K562 (cell line): ENCODE data around the gene PRPS2. TPM values are rescaled to one million over a fixed set of nuclear protein-coding genes. Genes with fewer than 3 reads are reported as not detected.

Experiments used
- BRD9 ChIP-seq: fragments of 450-650 bp; IDR thresholded peaks from 2 replicates; pipeline ENCODE4 v1.6.1; 2018; ENCODE audit warnings: low read depth; ENCODE audit not compliant: partially characterized antibody
- CBX1 ChIP-seq: sonication (generic); IDR thresholded peaks from 2 replicates; pipeline ENCODE4 v1.6.1; 2016; ENCODE audit warnings: antibody characterized with exemption, low read depth, mild to moderate bottlenecking
- CBX2 ChIP-seq: fragments of 200-600 bp; sonication (generic); IDR thresholded peaks from one replicate; pipeline ENCODE4 v1.6.1; 2012; ENCODE audit warnings: mild to moderate bottlenecking, low read length, inconsistent platforms; ENCODE audit not compliant: insufficient read depth, poor library complexity, severe bottlenecking
- CEBPB ChIP-seq: fragments of 450-650 bp; IDR thresholded peaks from 2 replicates; pipeline ENCODE4 v1.6.1; 2016; ENCODE audit warnings: missing genetic modification characterization, missing compliant biosample characterization
- HDAC1 ChIP-seq, 2 experiments: fragments of 450-650 bp; IDR thresholded peaks; 2 replicates each; pipeline ENCODE4 v1.6.1; 2016 to 2017; ENCODE audit warnings: inconsistent platforms in 1 of 2, mild to moderate bottlenecking in 1 of 2, moderate library complexity in 1 of 2
- MAFK ChIP-seq: IDR thresholded peaks from 2 replicates; pipeline ENCODE4 v1.6.1; 2011; ENCODE audit warnings: low read length, improper control_type of control experiment
- MBD2 ChIP-seq: sonication (generic); IDR thresholded peaks from 2 replicates; pipeline ENCODE4 v1.6.1; 2016; ENCODE audit warnings: low read depth, borderline replicate concordance
- PCBP1 ChIP-seq: fragments of 200-400 bp; formaldehyde crosslinking; IDR thresholded peaks from 2 replicates; pipeline ENCODE4 v1.6.1; 2018; ENCODE audit warnings: mild to moderate bottlenecking, low read depth, low read length; ENCODE audit not compliant: poor library complexity, severe bottlenecking
- PHTF2 ChIP-seq: fragments of 250-450 bp; sonication (Bioruptor Pico); IDR thresholded peaks from 2 replicates; pipeline ENCODE4 v1.5.0; 2021; ENCODE audit warnings: mild to moderate bottlenecking
- RAD21 ChIP-seq, 2 experiments: fragments of 250-450 bp in 1 of 2; fragments of 450-650 bp in 1 of 2; sonication (Bioruptor Pico) in 1 of 2; formaldehyde crosslinking in 1 of 2; IDR thresholded peaks in 1 of 2; conservative IDR thresholded peaks in 1 of 2; 2 replicates each; pipeline versions ENCODE4 v1.4.0 to v1.8.0; 2020 to 2022; ENCODE audit warnings: mild to moderate bottlenecking in 2 of 2, moderate library complexity in 1 of 2
- RB1 ChIP-seq: fragments of 450-650 bp; IDR thresholded peaks from 2 replicates; pipeline ENCODE4 v1.6.1; 2017; ENCODE audit warnings: low read depth, mild to moderate bottlenecking
- SAFB ChIP-seq: fragments of 200-400 bp; formaldehyde crosslinking; IDR thresholded peaks from 2 replicates; pipeline ENCODE4 v1.6.1; 2017; ENCODE audit warnings: low read depth, low read length, borderline replicate concordance
- SMC3 ChIP-seq: conservative IDR thresholded peaks from 2 replicates; pipeline ENCODE4 v1.6.1; 2011; ENCODE audit warnings: low read depth, low read length, improper control_type of control experiment; ENCODE audit not compliant: insufficient read depth
- TCF3 ChIP-seq: sonication (generic); formaldehyde crosslinking; IDR thresholded peaks from 2 replicates; pipeline ENCODE4 v1.4.0; 2020; ENCODE audit warnings: mild to moderate bottlenecking, missing genetic modification reagents
- ZFP36 ChIP-seq: fragments of 150-350 bp; IDR thresholded peaks from 2 replicates; pipeline ENCODE4 v1.6.1; 2018; ENCODE audit warnings: low read length, low read depth; ENCODE audit not compliant: partially characterized antibody
- ZFX ChIP-seq: sonication (generic); formaldehyde crosslinking; IDR thresholded peaks from 2 replicates; pipeline ENCODE4 v1.8.0; 2022; ENCODE audit warnings: mild to moderate bottlenecking, missing genetic modification reagents, moderate library complexity
- ZKSCAN8 ChIP-seq: fragments of 200-800 bp; sonication (Bioruptor generic); IDR thresholded peaks from 2 replicates; pipeline ENCODE4 v1.6.1; 2016; ENCODE audit warnings: missing genetic modification characterization, missing compliant biosample characterization
- polyA plus RNA-seq, 8 experiments: library from polyadenylated mRNA; depleted of rRNA in 4 of 8; stranded (reverse) in 5 of 8; unstranded in 3 of 8; fragments of >200 nt; fragmentation: Nextera tagmentation in 2 of 8; fragmentation: Illumina TruSeq in 1 of 8; extraction: Ambion mirVana in 2 of 8; extraction: Trizol in 1 of 8; gene quantifications; 2 replicates each; pipeline versions ENCODE4 v1.2.1 to v1.2.3, GENCODE V29; 2011 to 2014; ENCODE audit warnings: inconsistent platforms in 1 of 8, missing spikeins in 1 of 8
- total RNA-seq, 7 experiments: library from RNA; depleted of rRNA in 6 of 7; stranded (reverse); fragments of >200 nt in 6 of 7; fragmentation: Illumina TruSeq in 2 of 7; extraction: Trizol in 2 of 7; gene quantifications; 2 replicates each; pipeline versions ENCODE4 v1.2.1 to v1.2.3, GENCODE V29; 2011 to 2021; ENCODE audit warnings: low replicate concordance in 1 of 7
- TF ChIP-seq, protein P1 (sequence below), 2 experiments: fragments of 450-650 bp; IDR thresholded peaks; 2 replicates each; pipeline ENCODE4 v1.6.1; 2018; ENCODE audit warnings: mild to moderate bottlenecking in 2 of 2, low read depth in 1 of 2; ENCODE audit not compliant: partially characterized antibody in 2 of 2
- TF ChIP-seq, protein P2 (sequence below): IDR thresholded peaks from 2 replicates; pipeline ENCODE4 v1.6.1; 2011; ENCODE audit warnings: borderline replicate concordance, low read depth, mild to moderate bottlenecking, moderate library complexity, low read length; ENCODE audit not compliant: insufficient read depth, poor library complexity, severe bottlenecking
- TF ChIP-seq, protein P3 (sequence below), 2 experiments: fragments of 450-650 bp; IDR thresholded peaks; 2 replicates each; pipeline ENCODE4 v1.6.1; 2016

The PRPS2 gene
- total and polyA plus RNA-seq, 9 of the 15 experiments (the other 6 are each of a cell fraction or from before 2014, with no cell fraction given): 50.3 to 85.0 (median 62.1) TPM

DNA sequence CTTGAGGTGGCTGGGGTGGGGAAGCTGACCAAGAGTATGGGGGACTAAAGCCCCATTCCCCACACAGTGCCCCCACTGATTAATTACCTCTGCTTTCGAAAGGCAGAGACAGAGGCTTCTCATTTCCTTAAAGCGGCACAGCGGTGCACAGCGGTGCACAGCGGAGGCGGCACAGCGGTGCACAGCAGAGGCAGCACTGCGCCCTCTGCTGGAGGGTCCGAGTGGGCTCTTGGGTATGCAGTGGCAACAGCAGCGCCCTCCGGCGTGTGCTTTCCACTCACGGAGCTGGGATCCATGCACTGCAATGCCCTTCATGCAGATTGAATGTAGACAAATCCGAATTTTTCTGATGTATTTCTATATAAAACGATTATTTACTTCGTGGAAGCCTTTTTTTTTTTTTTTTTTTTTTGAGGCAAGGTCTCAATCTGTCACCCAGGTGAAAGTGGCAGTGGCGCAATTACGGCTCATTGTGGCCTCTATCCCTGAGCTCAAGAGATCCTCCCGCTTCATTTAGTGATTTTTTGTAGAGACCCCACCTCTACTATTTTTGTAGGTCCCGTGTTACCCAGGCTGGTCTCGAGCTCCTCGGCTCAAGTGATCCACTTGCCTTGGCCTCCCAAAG is 19.7 kb upstream of the PRPS2 start (continued):
- TF ChIP-seq PCBP1 (no peak), CBX1 (peak; percentile 26; the same call in 1 of the 2 replicates), BRD9 (peak; percentile 100), SAFB (peak; percentile 47; the same call in 1 of the 2 replicates), CBX2 (no peak), RAD21 (CRISPR knock-in tag; conservative IDR thresholded peaks at IDR 0.05 in 1 of 2, IDR thresholded peaks at IDR 0.05 in 1 of 2) (peak; percentile 38 to 63), MBD2 (no peak), MAFK (no peak), ZKSCAN8 (CRISPR knock-in tag) (peak; percentile 64; the same call in 1 of the 2 replicates), CEBPB (tag) (no peak), PHTF2 (CRISPR knock-in tag) (no peak), RB1 (peak; percentile 33; the same call in 1 of the 2 replicates), TCF3 (no peak), ZFX (no peak), SMC3 (peak; percentile 56), ZFP36 (peak; percentile 88), HDAC1 (IDR thresholded peaks at IDR 0.05) (no peak)
- TF ChIP-seq, protein P1, sequence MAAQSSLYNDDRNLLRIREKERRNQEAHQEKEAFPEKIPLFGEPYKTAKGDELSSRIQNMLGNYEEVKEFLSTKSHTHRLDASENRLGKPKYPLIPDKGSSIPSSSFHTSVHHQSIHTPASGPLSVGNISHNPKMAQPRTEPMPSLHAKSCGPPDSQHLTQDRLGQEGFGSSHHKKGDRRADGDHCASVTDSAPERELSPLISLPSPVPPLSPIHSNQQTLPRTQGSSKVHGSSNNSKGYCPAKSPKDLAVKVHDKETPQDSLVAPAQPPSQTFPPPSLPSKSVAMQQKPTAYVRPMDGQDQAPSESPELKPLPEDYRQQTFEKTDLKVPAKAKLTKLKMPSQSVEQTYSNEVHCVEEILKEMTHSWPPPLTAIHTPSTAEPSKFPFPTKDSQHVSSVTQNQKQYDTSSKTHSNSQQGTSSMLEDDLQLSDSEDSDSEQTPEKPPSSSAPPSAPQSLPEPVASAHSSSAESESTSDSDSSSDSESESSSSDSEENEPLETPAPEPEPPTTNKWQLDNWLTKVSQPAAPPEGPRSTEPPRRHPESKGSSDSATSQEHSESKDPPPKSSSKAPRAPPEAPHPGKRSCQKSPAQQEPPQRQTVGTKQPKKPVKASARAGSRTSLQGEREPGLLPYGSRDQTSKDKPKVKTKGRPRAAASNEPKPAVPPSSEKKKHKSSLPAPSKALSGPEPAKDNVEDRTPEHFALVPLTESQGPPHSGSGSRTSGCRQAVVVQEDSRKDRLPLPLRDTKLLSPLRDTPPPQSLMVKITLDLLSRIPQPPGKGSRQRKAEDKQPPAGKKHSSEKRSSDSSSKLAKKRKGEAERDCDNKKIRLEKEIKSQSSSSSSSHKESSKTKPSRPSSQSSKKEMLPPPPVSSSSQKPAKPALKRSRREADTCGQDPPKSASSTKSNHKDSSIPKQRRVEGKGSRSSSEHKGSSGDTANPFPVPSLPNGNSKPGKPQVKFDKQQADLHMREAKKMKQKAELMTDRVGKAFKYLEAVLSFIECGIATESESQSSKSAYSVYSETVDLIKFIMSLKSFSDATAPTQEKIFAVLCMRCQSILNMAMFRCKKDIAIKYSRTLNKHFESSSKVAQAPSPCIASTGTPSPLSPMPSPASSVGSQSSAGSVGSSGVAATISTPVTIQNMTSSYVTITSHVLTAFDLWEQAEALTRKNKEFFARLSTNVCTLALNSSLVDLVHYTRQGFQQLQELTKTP (IDR thresholded peaks at IDR 0.05; ENCODE audit: low read depth in 1 of 2, partially characterized antibody in 2 of 2): peak in 1 of 2 experiments; percentile 61
- TF ChIP-seq, protein P2, sequence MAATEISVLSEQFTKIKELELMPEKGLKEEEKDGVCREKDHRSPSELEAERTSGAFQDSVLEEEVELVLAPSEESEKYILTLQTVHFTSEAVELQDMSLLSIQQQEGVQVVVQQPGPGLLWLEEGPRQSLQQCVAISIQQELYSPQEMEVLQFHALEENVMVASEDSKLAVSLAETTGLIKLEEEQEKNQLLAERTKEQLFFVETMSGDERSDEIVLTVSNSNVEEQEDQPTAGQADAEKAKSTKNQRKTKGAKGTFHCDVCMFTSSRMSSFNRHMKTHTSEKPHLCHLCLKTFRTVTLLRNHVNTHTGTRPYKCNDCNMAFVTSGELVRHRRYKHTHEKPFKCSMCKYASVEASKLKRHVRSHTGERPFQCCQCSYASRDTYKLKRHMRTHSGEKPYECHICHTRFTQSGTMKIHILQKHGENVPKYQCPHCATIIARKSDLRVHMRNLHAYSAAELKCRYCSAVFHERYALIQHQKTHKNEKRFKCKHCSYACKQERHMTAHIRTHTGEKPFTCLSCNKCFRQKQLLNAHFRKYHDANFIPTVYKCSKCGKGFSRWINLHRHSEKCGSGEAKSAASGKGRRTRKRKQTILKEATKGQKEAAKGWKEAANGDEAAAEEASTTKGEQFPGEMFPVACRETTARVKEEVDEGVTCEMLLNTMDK: peak; percentile 77
- TF ChIP-seq, protein P3, sequence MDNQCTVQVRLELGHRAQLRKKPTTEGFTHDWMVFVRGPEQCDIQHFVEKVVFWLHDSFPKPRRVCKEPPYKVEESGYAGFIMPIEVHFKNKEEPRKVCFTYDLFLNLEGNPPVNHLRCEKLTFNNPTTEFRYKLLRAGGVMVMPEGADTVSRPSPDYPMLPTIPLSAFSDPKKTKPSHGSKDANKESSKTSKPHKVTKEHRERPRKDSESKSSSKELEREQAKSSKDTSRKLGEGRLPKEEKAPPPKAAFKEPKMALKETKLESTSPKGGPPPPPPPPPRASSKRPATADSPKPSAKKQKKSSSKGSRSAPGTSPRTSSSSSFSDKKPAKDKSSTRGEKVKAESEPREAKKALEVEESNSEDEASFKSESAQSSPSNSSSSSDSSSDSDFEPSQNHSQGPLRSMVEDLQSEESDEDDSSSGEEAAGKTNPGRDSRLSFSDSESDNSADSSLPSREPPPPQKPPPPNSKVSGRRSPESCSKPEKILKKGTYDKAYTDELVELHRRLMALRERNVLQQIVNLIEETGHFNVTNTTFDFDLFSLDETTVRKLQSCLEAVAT (IDR thresholded peaks at IDR 0.05): peak in 1 of 2 experiments; percentile 69; a peak in 2 of 4 replicates
